Measurements from ENCODE around the gene NVL. TPM values are rescaled to one million over a fixed set of nuclear protein-coding genes. Genes with fewer than 3 reads are reported as not detected.
"Not testable (repeated sequence)": the region's sequence is repeated elsewhere in the genome, so short reads cannot be mapped to it uniquely, and the experiment has no call there.

NVL gene
- total RNA-seq (2014; rRNA removed; shearing (Covaris generic)) = 17.8 and 23.2 TPM in 2 replicates

GRCh38 chr1:224329842-224330753, at the start of gene NVL:
Gene NVL (minus strand): TSS chr1:224330172. CDS start chr1:224330127, 45 bp downstream.
- peak; percentile 89 for DNase-seq (ENCODE audit: low read depth)

GRCh38 chr1:224378855-224379631, 49.1 kb upstream of the NVL start:
- DNase-seq (ENCODE audit: low read depth) = no peak

GRCh38 chr1:224377676-224378006, 47.7 kb upstream of the NVL start:
- DNase-seq (ENCODE audit: low read depth) = peak; percentile 67

GRCh38 chr1:224375059-224375458, 45.1 kb upstream of the NVL start:
- DNase-seq (ENCODE audit: low read depth) = no peak

- DNase-seq (ENCODE audit: low read depth) = no peak
Observed at GRCh38 chr1:224373008-224373590, 43.1 kb upstream of the NVL start.

- DNase-seq (ENCODE audit: low read depth) = no peak
Observed at GRCh38 chr1:224368409-224368808, 38.4 kb upstream of the NVL start.

- no peak for DNase-seq (ENCODE audit: low read depth)
Observed at GRCh38 chr1:224359207-224359606, 29.2 kb upstream of the NVL start.

- no peak for DNase-seq (ENCODE audit: low read depth)
Observed at GRCh38 chr1:224358237-224358636, 28.3 kb upstream of the NVL start.

GRCh38 chr1:224357626-224358124, 27.7 kb upstream of the NVL start:
- DNase-seq (ENCODE audit: low read depth) = no peak

- DNase-seq (ENCODE audit: low read depth) = peak; percentile 94
Observed at GRCh38 chr1:224356685-224357625, 27.0 kb upstream of the NVL start, which contains the start of gene CNIH4. Gene CNIH4 (plus strand): TSS chr1:224356879. CDS start chr1:224356925, 46 bp downstream.

GRCh38 chr1:224353975-224354925, 24.3 kb upstream of the NVL start:
- DNase-seq (ENCODE audit: low read depth) = no peak

GRCh38 chr1:224352436-224353085, 22.6 kb upstream of the NVL start:
- not testable (repeated sequence) for DNase-seq (ENCODE audit: low read depth)

- not testable (repeated sequence) for DNase-seq (ENCODE audit: low read depth)
Observed at GRCh38 chr1:224349716-224350115, 19.7 kb upstream of the NVL start.

GRCh38 chr1:224348137-224348536, 18.2 kb upstream of the NVL start:
- DNase-seq (ENCODE audit: low read depth) = no peak

- no peak for DNase-seq (ENCODE audit: low read depth)
Observed at GRCh38 chr1:224343679-224344078, 13.7 kb upstream of the NVL start.

- peak; percentile 23 for DNase-seq (ENCODE audit: low read depth)
Observed at GRCh38 chr1:224340453-224341384, 10.7 kb upstream of the NVL start.

- DNase-seq (ENCODE audit: low read depth) = no peak
Observed at GRCh38 chr1:224339442-224340033, 9.6 kb upstream of the NVL start.

Measured in RPMI7951 (cell line).